ENCODE measurements around the gene ASAP2.

GRCh38 chr2:9211496-9211895, 4.9 kb downstream of the ASAP2 start:
- TF ChIP-seq, protein P1, sequence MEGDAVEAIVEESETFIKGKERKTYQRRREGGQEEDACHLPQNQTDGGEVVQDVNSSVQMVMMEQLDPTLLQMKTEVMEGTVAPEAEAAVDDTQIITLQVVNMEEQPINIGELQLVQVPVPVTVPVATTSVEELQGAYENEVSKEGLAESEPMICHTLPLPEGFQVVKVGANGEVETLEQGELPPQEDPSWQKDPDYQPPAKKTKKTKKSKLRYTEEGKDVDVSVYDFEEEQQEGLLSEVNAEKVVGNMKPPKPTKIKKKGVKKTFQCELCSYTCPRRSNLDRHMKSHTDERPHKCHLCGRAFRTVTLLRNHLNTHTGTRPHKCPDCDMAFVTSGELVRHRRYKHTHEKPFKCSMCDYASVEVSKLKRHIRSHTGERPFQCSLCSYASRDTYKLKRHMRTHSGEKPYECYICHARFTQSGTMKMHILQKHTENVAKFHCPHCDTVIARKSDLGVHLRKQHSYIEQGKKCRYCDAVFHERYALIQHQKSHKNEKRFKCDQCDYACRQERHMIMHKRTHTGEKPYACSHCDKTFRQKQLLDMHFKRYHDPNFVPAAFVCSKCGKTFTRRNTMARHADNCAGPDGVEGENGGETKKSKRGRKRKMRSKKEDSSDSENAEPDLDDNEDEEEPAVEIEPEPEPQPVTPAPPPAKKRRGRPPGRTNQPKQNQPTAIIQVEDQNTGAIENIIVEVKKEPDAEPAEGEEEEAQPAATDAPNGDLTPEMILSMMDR (optimal IDR thresholded peaks at IDR 0.05 in 1 of 3, IDR thresholded peaks at IDR 0.05 in 1 of 3, conservative IDR thresholded peaks at IDR 0.05 in 1 of 3; ENCODE audit: extremely low read depth in 1 of 3, insufficient read depth in 2 of 3, low read length in 3 of 3): no peak
- no peak for TF ChIP-seq EZH2 (IDR thresholded peaks at IDR 0.05; ENCODE audit: low read length)
